HG02571 (cell line): ENCODE results near the gene ROBO2.
"Not testable (repeated sequence)": the region's sequence is repeated elsewhere in the genome, so short reads cannot be mapped to it uniquely, and the experiment has no call there.

Source experiments
- ATAC-seq: cut with Tn5 transposase; IDR thresholded peaks from one replicate; pipeline ENCODE4 v1.9.1; 2021; ENCODE audit warnings: mild to moderate bottlenecking, moderate library complexity; ENCODE audit not compliant: unreplicated experiment

The ROBO2 gene

GRCh38 chr3:77381431-77381830, 341.5 kb downstream of the ROBO2 start:
- no peak for ATAC-seq

- no peak for ATAC-seq
Observed at GRCh38 chr3:77392181-77392580, 352.3 kb downstream of the ROBO2 start.

- no peak for ATAC-seq
Observed at GRCh38 chr3:77394046-77394445, 354.1 kb downstream of the ROBO2 start.

- no peak for ATAC-seq
Observed at GRCh38 chr3:77404871-77405270, 365.0 kb downstream of the ROBO2 start.

GRCh38 chr3:77407441-77407840, 367.5 kb downstream of the ROBO2 start:
- no peak for ATAC-seq

- not testable (repeated sequence) for ATAC-seq
Observed at GRCh38 chr3:77410334-77410733, 370.4 kb downstream of the ROBO2 start.

- no peak for ATAC-seq
Observed at GRCh38 chr3:77411334-77411733, 371.4 kb downstream of the ROBO2 start.

GRCh38 chr3:77412021-77412438, 372.1 kb downstream of the ROBO2 start:
- ATAC-seq = no peak

- no peak for ATAC-seq
Observed at GRCh38 chr3:77412584-77412983, 372.7 kb downstream of the ROBO2 start.

GRCh38 chr3:77414881-77415280, 375.0 kb downstream of the ROBO2 start:
- ATAC-seq = no peak

GRCh38 chr3:77420336-77420735, 380.4 kb downstream of the ROBO2 start:
- no peak for ATAC-seq

GRCh38 chr3:77421916-77422315, 382.0 kb downstream of the ROBO2 start:
- no peak for ATAC-seq

- ATAC-seq = no peak
Observed at GRCh38 chr3:77426531-77426930, 386.6 kb downstream of the ROBO2 start.

- no peak for ATAC-seq
Observed at GRCh38 chr3:77427528-77427927, 387.6 kb downstream of the ROBO2 start.

GRCh38 chr3:77436908-77437307, 397.0 kb downstream of the ROBO2 start:
- no peak for ATAC-seq

GRCh38 chr3:77446084-77446483, 406.2 kb downstream of the ROBO2 start:
- ATAC-seq = no peak

GRCh38 chr3:77446761-77447160, 406.9 kb downstream of the ROBO2 start:
- ATAC-seq = no peak

- ATAC-seq = no peak
Observed at GRCh38 chr3:77449459-77450350, 409.8 kb downstream of the ROBO2 start.

- ATAC-seq = no peak
Observed at GRCh38 chr3:77456431-77456830, 416.5 kb downstream of the ROBO2 start.

- ATAC-seq = no peak
Observed at GRCh38 chr3:77456906-77457305, 417.0 kb downstream of the ROBO2 start.

GRCh38 chr3:77459926-77460325, 420.0 kb downstream of the ROBO2 start:
- ATAC-seq = no peak

GRCh38 chr3:77460326-77460725, 420.4 kb downstream of the ROBO2 start:
- ATAC-seq = no peak

- no peak for ATAC-seq
Observed at GRCh38 chr3:77462951-77463350, 423.1 kb downstream of the ROBO2 start.
